Smooth muscle cell (in vitro differentiated cells): ENCODE measurements around the gene GGNBP2. TPM values are rescaled to one million over a fixed set of nuclear protein-coding genes. Genes with fewer than 3 reads are reported as not detected.

ENCODE experiments used
- DNase-seq: peaks from one replicate; lab custom pipeline; 2025; ENCODE audit not compliant: unreplicated experiment; lab: John Stamatoyannopoulos, UW
- H2AFZ ChIP-seq: fragments of 200-600 bp; sonication (generic); 2 replicates; pipeline ENCODE4 v1.6.0; 2016; ENCODE audit warnings: antibody characterized with exemption, low read depth, mild to moderate bottlenecking
- H3F3A ChIP-seq: fragments of 200-600 bp; sonication (generic); 2 replicates; pipeline ENCODE4 v1.6.0; 2017; ENCODE audit warnings: antibody characterized with exemption, low read depth
- H3K27ac ChIP-seq: fragments of 200-600 bp; sonication (generic); 2 replicates; pipeline ENCODE4 v1.5.1; 2016; ENCODE audit warnings: low read depth, mild to moderate bottlenecking
- H3K27me3 ChIP-seq: fragments of 200-600 bp; sonication (generic); 2 replicates; pipeline ENCODE4 v1.6.1; 2016; ENCODE audit warnings: low read depth, mild to moderate bottlenecking
- H3K36me3 ChIP-seq: fragments of 200-600 bp; sonication (generic); 2 replicates; pipeline ENCODE4 v1.5.1; 2016; ENCODE audit warnings: low read depth
- H3K4me1 ChIP-seq: fragments of 200-600 bp; sonication (generic); 2 replicates; pipeline ENCODE4 v1.5.1; 2016; ENCODE audit warnings: low read depth
- H3K4me2 ChIP-seq: fragments of 200-600 bp; sonication (generic); 2 replicates; pipeline ENCODE4 v1.6.0; 2016; ENCODE audit warnings: mild to moderate bottlenecking
- H3K4me3 ChIP-seq: fragments of 200-600 bp; sonication (generic); 2 replicates; pipeline ENCODE4 v1.5.1; 2016; ENCODE audit warnings: mild to moderate bottlenecking
- H3K79me2 ChIP-seq: fragments of 200-600 bp; sonication (generic); 2 replicates; pipeline ENCODE4 v1.6.0; 2016; ENCODE audit warnings: low read depth, mild to moderate bottlenecking
- H3K9ac ChIP-seq: fragments of 200-600 bp; sonication (generic); 2 replicates; pipeline ENCODE4 v1.6.0; 2016; ENCODE audit warnings: low read depth
- H3K9me3 ChIP-seq: fragments of 200-600 bp; sonication (generic); replicated peaks from 2 replicates; pipeline ENCODE4 v1.5.1; 2016; ENCODE audit warnings: low read depth
- H4K20me1 ChIP-seq: fragments of 200-600 bp; sonication (generic); 2 replicates; pipeline ENCODE4 v1.6.0; 2016; ENCODE audit warnings: low read depth
- WGBS: methylation state at CpG from one replicate; pipeline ENCODE4 v1.1.7; 2016; ENCODE audit warnings: low lambda C conversion rate; 5-methylcytosine and 5-hydroxymethylcytosine counted together
- polyA plus RNA-seq: library from polyadenylated mRNA; unstranded; fragments of >200 nt; fragmentation: Nextera tagmentation; extraction: Ambion mirVana; gene quantifications from 2 replicates; pipeline ENCODE4 v1.2.1, GENCODE V29; 2016
- total RNA-seq: library from RNA; depleted of rRNA; stranded (reverse); fragments of >200 nt; gene quantifications from 2 replicates; pipeline ENCODE4 v1.2.3, GENCODE V29; 2014
- TF ChIP-seq, protein P1 (sequence below): fragments of 200-600 bp; sonication (generic); IDR thresholded peaks from 2 replicates; pipeline ENCODE4 v1.5.1; 2017; ENCODE audit warnings: borderline replicate concordance, mild to moderate bottlenecking, antibody characterized with exemption; ENCODE audit not compliant: insufficient read depth, poor library complexity, severe bottlenecking

Gene GGNBP2
- total and polyA plus RNA-seq, 2 experiments from 2014 or later: 54.4 to 56.6 TPM

DNA sequence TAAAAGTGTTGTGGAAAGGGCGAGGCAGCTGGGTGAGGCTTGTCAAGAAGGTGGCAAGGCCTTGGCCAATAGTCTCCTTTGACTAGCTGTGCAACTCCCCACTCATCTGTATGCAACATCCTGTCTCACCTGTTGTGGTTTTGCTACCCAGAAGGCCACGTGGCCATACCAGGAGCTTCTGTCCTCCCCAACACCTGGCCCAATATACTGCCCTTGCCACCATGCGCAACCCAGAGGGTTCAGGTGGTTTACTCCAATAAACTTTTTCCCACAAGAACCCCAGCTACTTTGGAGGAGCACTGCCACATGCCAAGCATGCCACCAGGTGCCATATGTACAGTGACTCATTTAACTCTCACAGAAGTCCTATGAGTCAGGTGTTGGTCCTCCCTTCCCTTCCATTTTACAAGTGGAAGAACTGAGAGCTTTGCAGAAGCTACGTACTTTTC, 20.3 kb upstream of the GGNBP2 start:
- Histone ChIP-seq H3K4me2 (no peak overlapping the region), H3K27ac (no peak overlapping the region), H3K27me3 (no peaks in the 10 kb centered on the region), H3K9ac (no peak overlapping the region), H3F3A (no peaks in the 10 kb centered on the region), H3K79me2 (no peaks in the 10 kb centered on the region), H3K36me3 (peaks cover 25% of the 10 kb centered on the region), H2AFZ (no peak overlapping the region), H3K9me3 (no peaks in the 10 kb centered on the region), H3K4me3 (no peak overlapping the region), H4K20me1 (no peaks in the 10 kb centered on the region), H3K4me1 (no peaks in the 10 kb centered on the region)
- 93% methylated on average over 4 of the region's 4 CpGs for WGBS
- TF ChIP-seq, protein P1, sequence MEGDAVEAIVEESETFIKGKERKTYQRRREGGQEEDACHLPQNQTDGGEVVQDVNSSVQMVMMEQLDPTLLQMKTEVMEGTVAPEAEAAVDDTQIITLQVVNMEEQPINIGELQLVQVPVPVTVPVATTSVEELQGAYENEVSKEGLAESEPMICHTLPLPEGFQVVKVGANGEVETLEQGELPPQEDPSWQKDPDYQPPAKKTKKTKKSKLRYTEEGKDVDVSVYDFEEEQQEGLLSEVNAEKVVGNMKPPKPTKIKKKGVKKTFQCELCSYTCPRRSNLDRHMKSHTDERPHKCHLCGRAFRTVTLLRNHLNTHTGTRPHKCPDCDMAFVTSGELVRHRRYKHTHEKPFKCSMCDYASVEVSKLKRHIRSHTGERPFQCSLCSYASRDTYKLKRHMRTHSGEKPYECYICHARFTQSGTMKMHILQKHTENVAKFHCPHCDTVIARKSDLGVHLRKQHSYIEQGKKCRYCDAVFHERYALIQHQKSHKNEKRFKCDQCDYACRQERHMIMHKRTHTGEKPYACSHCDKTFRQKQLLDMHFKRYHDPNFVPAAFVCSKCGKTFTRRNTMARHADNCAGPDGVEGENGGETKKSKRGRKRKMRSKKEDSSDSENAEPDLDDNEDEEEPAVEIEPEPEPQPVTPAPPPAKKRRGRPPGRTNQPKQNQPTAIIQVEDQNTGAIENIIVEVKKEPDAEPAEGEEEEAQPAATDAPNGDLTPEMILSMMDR: no peak
- no peak for DNase-seq

DNA sequence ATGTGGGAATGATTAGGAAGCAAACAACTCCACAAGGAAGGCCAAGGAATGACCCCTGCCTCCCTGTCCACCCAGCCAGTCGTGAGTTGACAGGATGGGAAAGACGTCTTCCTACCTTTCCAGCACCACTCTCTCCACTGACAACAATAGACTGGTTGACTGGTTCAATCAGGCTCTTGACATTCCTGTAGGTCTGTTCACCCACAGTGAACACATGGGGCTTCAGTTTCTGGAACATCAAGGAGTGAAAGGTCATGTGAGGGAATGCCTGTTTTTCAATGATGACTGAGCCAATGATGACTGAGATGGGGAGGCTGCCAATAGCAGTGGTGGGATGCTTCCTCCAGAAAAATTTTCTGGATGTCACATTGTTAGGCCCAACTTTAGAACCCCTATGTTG, 19.6 kb upstream of the GGNBP2 start:
- no peaks in the 10 kb centered on the region for H3K4me1 ChIP-seq
- H3K79me2 ChIP-seq: no peaks in the 10 kb centered on the region
- H3K9ac ChIP-seq: no peak overlapping the region
- no peak overlapping the region for H3K27ac ChIP-seq
- no peaks in the 10 kb centered on the region for H4K20me1 ChIP-seq
- H3K4me3 ChIP-seq: no peak overlapping the region
- no peak for DNase-seq
- no peaks in the 10 kb centered on the region for H3F3A ChIP-seq
- WGBS: 97% methylated on average over 2 of the region's 2 CpGs
- H3K9me3 ChIP-seq: no peaks in the 10 kb centered on the region
- H3K4me2 ChIP-seq: no peak overlapping the region
- peaks cover 25% of the 10 kb centered on the region for H3K36me3 ChIP-seq
- TF ChIP-seq, protein P1: no peak
- H2AFZ ChIP-seq: no peak overlapping the region
- no peaks in the 10 kb centered on the region for H3K27me3 ChIP-seq

DNA sequence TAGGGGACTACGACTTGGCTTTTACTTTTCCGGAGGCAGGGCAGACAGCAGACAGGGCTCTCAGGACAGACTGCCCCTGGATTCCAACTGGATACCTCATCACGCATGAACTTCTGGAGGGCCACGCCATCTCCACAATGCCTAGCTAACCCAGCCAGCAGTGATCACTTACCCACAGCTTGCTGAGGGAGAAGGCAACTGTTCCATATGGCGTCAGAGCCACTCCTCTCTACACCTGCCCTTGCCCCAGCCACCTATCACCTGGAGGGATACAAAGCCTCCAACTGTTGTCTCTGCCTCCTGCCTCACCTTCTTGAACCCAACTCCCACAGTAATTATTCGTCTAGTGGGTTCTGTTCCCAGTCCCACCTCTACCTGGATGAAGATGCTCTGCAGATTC, 18.8 kb upstream of the GGNBP2 start:
- no peak overlapping the region for H3K4me3 ChIP-seq
- no peaks in the 10 kb centered on the region for H3F3A ChIP-seq
- H3K27ac ChIP-seq: no peak overlapping the region
- 95% methylated on average over 6 of the region's 6 CpGs for WGBS
- TF ChIP-seq, protein P1: no peak
- H3K27me3 ChIP-seq: no peaks in the 10 kb centered on the region
- H4K20me1 ChIP-seq: no peaks in the 10 kb centered on the region
- no peaks in the 10 kb centered on the region for H3K4me1 ChIP-seq
- DNase-seq: no peak
- no peak overlapping the region for H3K9ac ChIP-seq
- peaks cover 20% of the 10 kb centered on the region for H3K36me3 ChIP-seq
- H2AFZ ChIP-seq: no peak overlapping the region
- H3K4me2 ChIP-seq: no peak overlapping the region
- H3K79me2 ChIP-seq: no peaks in the 10 kb centered on the region
- no peaks in the 10 kb centered on the region for H3K9me3 ChIP-seq

GRCh38 chr17:36527621-36528250, 17.0 kb upstream of the GGNBP2 start:
- no peaks in the 10 kb centered on the region for H3K4me1 ChIP-seq
- no peaks in the 10 kb centered on the region for H4K20me1 ChIP-seq
- peaks cover 17% of the 10 kb centered on the region for H3K36me3 ChIP-seq
- no peak for DNase-seq
- no peak overlapping the region for H3K27ac ChIP-seq
- H3K9me3 ChIP-seq: no peaks in the 10 kb centered on the region
- TF ChIP-seq, protein P1: no peak
- 97% methylated on average over 7 of the region's 7 CpGs for WGBS
- no peaks in the 10 kb centered on the region for H3K27me3 ChIP-seq
- no peak overlapping the region for H2AFZ ChIP-seq
- no peak overlapping the region for H3K9ac ChIP-seq
- no peak overlapping the region for H3K4me3 ChIP-seq
- no peaks in the 10 kb centered on the region for H3F3A ChIP-seq
- no peak overlapping the region for H3K4me2 ChIP-seq
- no peaks in the 10 kb centered on the region for H3K79me2 ChIP-seq
